WTC11 (cell line): ENCODE measurements around the gene HOXA9.

Experiments used
- CREM ChIP-seq: sonication (generic); formaldehyde crosslinking; IDR thresholded peaks from 2 replicates; pipeline ENCODE4 v1.8.1; 2022; ENCODE audit warnings: mild to moderate bottlenecking, missing genetic modification reagents, moderate library complexity
- GABPB1 ChIP-seq: sonication (generic); formaldehyde crosslinking; IDR thresholded peaks from 2 replicates; pipeline ENCODE4 v1.8.1; 2023; ENCODE audit warnings: mild to moderate bottlenecking, missing genetic modification reagents
- NFE2L1 ChIP-seq: sonication (generic); formaldehyde crosslinking; IDR thresholded peaks from 2 replicates; pipeline ENCODE4 v1.8.1; 2023; ENCODE audit warnings: missing genetic modification reagents
- SMAD3 ChIP-seq: sonication (generic); formaldehyde crosslinking; IDR thresholded peaks from 2 replicates; pipeline ENCODE4 v1.8.0; 2022; ENCODE audit warnings: missing genetic modification reagents, mild to moderate bottlenecking, borderline replicate concordance
- TCF7 ChIP-seq: sonication (generic); formaldehyde crosslinking; IDR thresholded peaks from 2 replicates; pipeline ENCODE4 v1.8.0; 2022; ENCODE audit warnings: mild to moderate bottlenecking, low read depth, missing genetic modification reagents, moderate library complexity
- TEAD1 ChIP-seq: sonication (generic); formaldehyde crosslinking; IDR thresholded peaks from 2 replicates; pipeline ENCODE4 v1.8.0; 2022; ENCODE audit warnings: mild to moderate bottlenecking, missing genetic modification reagents
- ZNF416 ChIP-seq: fragments of 250-450 bp; sonication (Bioruptor Pico); IDR thresholded peaks from 2 replicates; pipeline ENCODE4 v1.9.0; 2021; ENCODE audit warnings: mild to moderate bottlenecking, inconsistent platforms
- ZNF671 ChIP-seq: fragments of 250-450 bp; sonication (Bioruptor Pico); IDR thresholded peaks from 2 replicates; pipeline ENCODE4 v1.8.0; 2021; ENCODE audit warnings: mild to moderate bottlenecking
- TF ChIP-seq, protein P1 (sequence below): fragments of 200-600 bp; IDR thresholded peaks from 2 replicates; pipeline ENCODE4 v1.8.0; 2022; ENCODE audit warnings: antibody characterized with exemption
- TF ChIP-seq, protein P2 (sequence below): sonication (generic); formaldehyde crosslinking; IDR thresholded peaks from 2 replicates; pipeline ENCODE4 v1.8.1; 2023; ENCODE audit warnings: mild to moderate bottlenecking, missing genetic modification reagents, moderate library complexity
- TF ChIP-seq, protein P3 (sequence below): sonication (generic); formaldehyde crosslinking; IDR thresholded peaks from 2 replicates; pipeline ENCODE4 v1.8.0; 2022; ENCODE audit warnings: mild to moderate bottlenecking, missing genetic modification reagents

DNA sequence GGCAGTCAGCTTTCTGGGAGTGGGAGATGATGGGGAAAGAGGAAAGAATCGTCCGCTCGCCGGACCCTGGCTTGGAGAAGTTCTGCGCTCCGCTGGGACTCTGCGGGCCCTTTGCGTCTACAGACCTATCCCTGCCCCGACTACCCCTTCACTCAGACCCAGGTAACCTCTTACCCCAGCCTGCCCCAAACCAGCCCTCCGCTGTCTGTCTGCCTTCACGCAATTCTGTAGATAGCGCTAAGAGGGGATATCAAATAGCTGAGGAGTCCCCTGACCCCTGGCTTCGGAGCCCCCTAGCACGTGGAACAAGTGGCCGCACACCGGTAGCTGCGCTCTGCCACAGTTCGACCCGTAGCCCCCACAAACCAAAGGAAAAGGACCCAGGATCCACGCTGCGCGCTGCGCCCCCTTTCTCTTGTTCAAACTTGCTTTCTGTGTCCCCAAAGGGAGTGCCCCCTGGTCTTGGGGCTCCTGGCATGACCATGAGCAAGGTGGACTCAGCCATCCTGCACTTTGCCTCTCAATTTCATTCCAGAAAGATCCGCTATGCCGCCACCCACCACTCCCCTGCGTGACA lies 41.8 kb downstream of the HOXA9 start:
- TF ChIP-seq NFE2L1 (CRISPR knock-in tag) (no peak), SMAD3 (CRISPR knock-in tag) (no peak), GABPB1 (no peak), CREM (no peak), ZNF671 (CRISPR knock-in tag) (no peak), TCF7 (CRISPR knock-in tag) (no peak), ZNF416 (no peak), TEAD1 (CRISPR knock-in tag) (no peak)
- TF ChIP-seq, protein P1, sequence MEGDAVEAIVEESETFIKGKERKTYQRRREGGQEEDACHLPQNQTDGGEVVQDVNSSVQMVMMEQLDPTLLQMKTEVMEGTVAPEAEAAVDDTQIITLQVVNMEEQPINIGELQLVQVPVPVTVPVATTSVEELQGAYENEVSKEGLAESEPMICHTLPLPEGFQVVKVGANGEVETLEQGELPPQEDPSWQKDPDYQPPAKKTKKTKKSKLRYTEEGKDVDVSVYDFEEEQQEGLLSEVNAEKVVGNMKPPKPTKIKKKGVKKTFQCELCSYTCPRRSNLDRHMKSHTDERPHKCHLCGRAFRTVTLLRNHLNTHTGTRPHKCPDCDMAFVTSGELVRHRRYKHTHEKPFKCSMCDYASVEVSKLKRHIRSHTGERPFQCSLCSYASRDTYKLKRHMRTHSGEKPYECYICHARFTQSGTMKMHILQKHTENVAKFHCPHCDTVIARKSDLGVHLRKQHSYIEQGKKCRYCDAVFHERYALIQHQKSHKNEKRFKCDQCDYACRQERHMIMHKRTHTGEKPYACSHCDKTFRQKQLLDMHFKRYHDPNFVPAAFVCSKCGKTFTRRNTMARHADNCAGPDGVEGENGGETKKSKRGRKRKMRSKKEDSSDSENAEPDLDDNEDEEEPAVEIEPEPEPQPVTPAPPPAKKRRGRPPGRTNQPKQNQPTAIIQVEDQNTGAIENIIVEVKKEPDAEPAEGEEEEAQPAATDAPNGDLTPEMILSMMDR = no peak
- TF ChIP-seq, protein P2, sequence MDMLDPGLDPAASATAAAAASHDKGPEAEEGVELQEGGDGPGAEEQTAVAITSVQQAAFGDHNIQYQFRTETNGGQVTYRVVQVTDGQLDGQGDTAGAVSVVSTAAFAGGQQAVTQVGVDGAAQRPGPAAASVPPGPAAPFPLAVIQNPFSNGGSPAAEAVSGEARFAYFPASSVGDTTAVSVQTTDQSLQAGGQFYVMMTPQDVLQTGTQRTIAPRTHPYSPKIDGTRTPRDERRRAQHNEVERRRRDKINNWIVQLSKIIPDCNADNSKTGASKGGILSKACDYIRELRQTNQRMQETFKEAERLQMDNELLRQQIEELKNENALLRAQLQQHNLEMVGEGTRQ (CRISPR knock-in tag) = no peak
- TF ChIP-seq, protein P3, sequence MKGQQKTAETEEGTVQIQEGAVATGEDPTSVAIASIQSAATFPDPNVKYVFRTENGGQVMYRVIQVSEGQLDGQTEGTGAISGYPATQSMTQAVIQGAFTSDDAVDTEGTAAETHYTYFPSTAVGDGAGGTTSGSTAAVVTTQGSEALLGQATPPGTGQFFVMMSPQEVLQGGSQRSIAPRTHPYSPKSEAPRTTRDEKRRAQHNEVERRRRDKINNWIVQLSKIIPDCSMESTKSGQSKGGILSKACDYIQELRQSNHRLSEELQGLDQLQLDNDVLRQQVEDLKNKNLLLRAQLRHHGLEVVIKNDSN (CRISPR knock-in tag) = no peak
